ENCODE measurements around the gene CYLD. TPM values are rescaled to one million over a fixed set of nuclear protein-coding genes. Genes with fewer than 3 reads are reported as not detected.
A peak's percentile ranks its signal among the peaks of the same experiment; 100 is the strongest.

CYLD gene
- 10 to 100 TPM; 21.5 to 36.3 TPM for total RNA-seq
- long read RNA-seq, transcript CYLD-214 (18 exons, 3,513 nt) = major isoform, 7 of 20 reads
- long read RNA-seq, partial matches to known transcripts = 1 of 20 reads
- long read RNA-seq, other reads (novel, unspliced or antisense) = 11 of 20 reads

GRCh38 chr16:50741781-50742575 lies at the start of gene CYLD:
Gene CYLD, plus strand, starts transcription at chr16:50742086. Its CDS starts 7,613 bp downstream, at chr16:50749699.
- intact Hi-C loops (cut with DNase I, micrococcal nuclease) = no loop called here
- DNase-seq = peak; percentile 100
- peak; percentile 94 for ATAC-seq

- intact Hi-C loops (cut with DNase I, micrococcal nuclease) = no loop called here
- DNase-seq (no peak), ATAC-seq (no peak)
Measured at GRCh38 chr16:50692644-50692998, 49.3 kb upstream of the CYLD start.

GRCh38 chr16:50692999-50693781 lies 48.7 kb upstream of the CYLD start, which contains the start of gene NOD2:
Gene NOD2, plus strand, starts transcription at chr16:50693606. Its CDS starts 5,890 bp downstream, at chr16:50699496.
- intact Hi-C loops (cut with DNase I, micrococcal nuclease) = no loop called here
- ATAC-seq = peak; percentile 43
- DNase-seq = peak in 1 of 2 donors; percentile 47

- intact Hi-C loops (cut with DNase I, micrococcal nuclease) = no loop called here
- DNase-seq = no peak
Measured at GRCh38 chr16:50694206-50694605, 47.7 kb upstream of the CYLD start.

GRCh38 chr16:50695017-50696000 lies 46.6 kb upstream of the CYLD start:
- ATAC-seq = no peak
- no peak for DNase-seq

More at GRCh38 chr16:50694206-50694605, 47.7 kb upstream of the CYLD start:
- no peak for ATAC-seq

GRCh38 chr16:50696126-50696525 lies 45.8 kb upstream of the CYLD start:
- ATAC-seq (no peak), DNase-seq (no peak)
- intact Hi-C loops (cut with DNase I, micrococcal nuclease) = no loop called here

More at GRCh38 chr16:50695017-50696000, 46.6 kb upstream of the CYLD start:
- intact Hi-C loops (cut with DNase I, micrococcal nuclease) = no loop called here

GRCh38 chr16:50696575-50697420 lies 45.1 kb upstream of the CYLD start:
- ATAC-seq (peak; percentile 98), DNase-seq (peak; percentile 92 to 95)
- intact Hi-C loops (cut with DNase I, micrococcal nuclease) = no loop called here

GRCh38 chr16:50697421-50697715 lies 44.5 kb upstream of the CYLD start:
- DNase-seq = no peak
- intact Hi-C loops (cut with DNase I, micrococcal nuclease) = no loop called here
- no peak for ATAC-seq

- ATAC-seq (peak; percentile 27), DNase-seq (peak in 1 of 2 donors; percentile 49)
- intact Hi-C loops (cut with DNase I, micrococcal nuclease) = no loop called here
Measured at GRCh38 chr16:50697881-50698767, 43.8 kb upstream of the CYLD start.

GRCh38 chr16:50699326-50700159 lies 42.3 kb upstream of the CYLD start:
- intact Hi-C loops (cut with DNase I, micrococcal nuclease) = no loop called here
- DNase-seq (no peak), ATAC-seq (no peak)

GRCh38 chr16:50702725-50703124 lies 39.2 kb upstream of the CYLD start:
- ATAC-seq (no peak), DNase-seq (no peak)
- intact Hi-C loops (cut with DNase I, micrococcal nuclease) = no loop called here

GRCh38 chr16:50704245-50704644 lies 37.6 kb upstream of the CYLD start:
- DNase-seq (no peak), ATAC-seq (no peak)
- intact Hi-C loops (cut with DNase I, micrococcal nuclease) = no loop called here

GRCh38 chr16:50705436-50706110 lies 36.3 kb upstream of the CYLD start:
- ATAC-seq = no peak
- no peak for DNase-seq
- intact Hi-C loops (cut with DNase I, micrococcal nuclease) = no loop called here

- intact Hi-C loops (cut with DNase I, micrococcal nuclease) = no loop called here
- no peak for DNase-seq
- ATAC-seq = no peak
Measured at GRCh38 chr16:50706250-50706649, 35.6 kb upstream of the CYLD start.

GRCh38 chr16:50708373-50709060 lies 33.4 kb upstream of the CYLD start:
- intact Hi-C loops (cut with DNase I, micrococcal nuclease) = no loop called here
- DNase-seq = no peak
- ATAC-seq = no peak
